Adrenal gland (tissue), 12 donors: ENCODE results near the gene PIRT. TPM values are rescaled to one million over a fixed set of nuclear protein-coding genes. Genes with fewer than 3 reads are reported as not detected.

Experiments used
- DNase-seq, 7 donors: peaks; one replicate each; pipeline ENCODE4 v3.0.0-alpha.2; 2019 to 2020
- H3K27ac ChIP-seq, 5 donors: fragments of 200-600 bp; sonication (generic) in 4 of 5; 1 replicate in 3 of 5; 2 replicates in 2 of 5; pipeline versions ENCODE4 v1.5.1 to v1.8.0; 2016 to 2020; ENCODE audit warnings: mild to moderate bottlenecking in 1 of 5
- H3K27me3 ChIP-seq: fragments of 200-600 bp; 2 replicates; pipeline ENCODE4 v1.8.0; 2021
- H3K36me3 ChIP-seq, 2 donors: fragments of 200-600 bp; replicated peaks in 1 of 2; 1 replicate in 1 of 2; 2 replicates in 1 of 2; pipeline versions ENCODE4 v1.5.1 to v1.8.0; 2018 to 2022
- H3K4me1 ChIP-seq, 2 donors: fragments of 200-600 bp; replicated peaks in 1 of 2; 1 replicate in 1 of 2; 2 replicates in 1 of 2; pipeline versions ENCODE4 v1.5.1 to v1.8.0; 2018 to 2021
- H3K4me3 ChIP-seq, 4 donors: fragments of 200-600 bp; sonication (generic) in 3 of 4; one replicate each; pipeline ENCODE4 v1.5.1; 2016 to 2018
- H3K9me3 ChIP-seq, 3 donors: fragments of 200-600 bp; sonication (generic) in 1 of 3; replicated peaks in 1 of 3; 1 replicate in 2 of 3; 2 replicates in 1 of 3; pipeline versions ENCODE4 v1.5.1 to v1.8.0; 2016 to 2021
- POLR2A ChIP-seq, 2 donors: fragments of 450-650 bp; IDR thresholded peaks; one replicate each; pipeline ENCODE4 v1.6.1; 2017; ENCODE audit warnings: antibody characterized with exemption in 2 of 2, mild to moderate bottlenecking in 2 of 2, moderate library complexity in 1 of 2
- WGBS, 4 donors: extraction: QIAGEN DNeasy Blood & Tissue Kit in 2 of 4; methylation state at CpG; one replicate each; pipeline versions ENCODE4 v1.1.5 to v1.1.7; 2013 to 2017; 5-methylcytosine and 5-hydroxymethylcytosine counted together
- intact Hi-C, 2 donors: fragments of 100-400 bp; cut with DNase I; formaldehyde crosslinking; loops; one replicate each; pipeline versions ENCODE4 v1.14.1 to v1.15.0; 2022 to 2023
- polyA plus RNA-seq, 3 donors: library from polyadenylated mRNA; stranded (reverse); fragments of 200-250 nt in 2 of 3; fragments of 350-450 nt in 1 of 3; fragmentation: Illumina TruSeq in 1 of 3; extraction: RNeasy Lipid Tissue Mini Kit (QIAGEN cat#74804) in 1 of 3; gene quantifications; one replicate each; pipeline ENCODE4 v1.2.3, GENCODE V29; 2013 to 2014
- small RNA-seq, 2 donors: library from RNA; depleted of rRNA; stranded (forward); fragments of <200 nt; gene quantifications; one replicate each; pipeline ENCODE3, GENCODE V24; 2016
- total RNA-seq, 9 donors: library from RNA; depleted of rRNA in 4 of 9; stranded (reverse); fragments of >200 nt in 4 of 9; fragments of 120-200 nt in 1 of 9; fragmentation: NEBNext Ultra II Directional in 1 of 9; extraction: Animal tissue kit (Norgen Biotek cat#: 25700) in 1 of 9; gene quantifications; one replicate each; pipeline versions ENCODE4 v1.1.0 to v1.2.4, GENCODE V29; 2013 to 2023
- TF ChIP-seq, protein P1 (sequence below), 6 experiments: fragments of 450-650 bp in 4 of 6; fragments of 200-600 bp in 2 of 6; sonication (generic) in 1 of 6; IDR thresholded peaks; 1 replicate in 5 of 6; 2 replicates in 1 of 6; pipeline versions ENCODE4 v1.5.1 to v1.8.0; 2016 to 2021; ENCODE audit warnings: antibody characterized with exemption in 6 of 6, mild to moderate bottlenecking in 2 of 6, moderate library complexity in 1 of 6
- donor health status: healthy with polysubstance abuse.
- donor health status: Bipolar disorder and iron deficiency.
- donor health status: DM: yes; HTN: yes; CAD: no.
- donor health status: DM: no; HTN: no; CAD: no.
- donor health status: DM: no; HTN: no; CAD: no.
- donor health status: DM: yes; HTN: yes; CAD: no.

PIRT gene
- total and polyA plus RNA-seq, 12 donors: 0.10 to 2.2 (median 0.61) TPM; not detected in 4

DNA sequence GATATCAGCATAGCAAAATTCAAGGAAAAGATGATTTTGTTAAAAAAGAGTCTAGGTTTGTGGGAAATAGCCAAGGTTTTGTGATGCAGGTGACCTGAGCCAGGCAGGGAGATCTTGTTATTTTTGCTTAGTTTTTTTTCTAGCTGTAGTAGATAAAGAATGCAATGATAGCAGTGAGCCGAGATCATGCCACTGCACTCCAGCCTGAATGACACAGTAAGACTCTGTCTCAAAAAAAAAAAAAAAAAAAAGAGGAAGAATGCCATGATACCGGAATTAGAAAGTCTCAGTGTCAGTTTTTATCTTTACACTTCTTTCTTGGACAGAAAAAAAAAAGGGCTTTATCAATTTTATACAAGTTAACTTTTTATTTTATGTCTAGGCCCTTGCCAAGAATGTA lies 61.5 kb downstream of the PIRT start:
- H3K9me3 ChIP-seq: no peaks in the 10 kb centered on the region
- no peak overlapping the region for H3K27ac ChIP-seq
- H3K4me3 ChIP-seq: no peak overlapping the region
- no peaks in the 10 kb centered on the region for H3K4me1 ChIP-seq
- TF ChIP-seq, protein P1, sequence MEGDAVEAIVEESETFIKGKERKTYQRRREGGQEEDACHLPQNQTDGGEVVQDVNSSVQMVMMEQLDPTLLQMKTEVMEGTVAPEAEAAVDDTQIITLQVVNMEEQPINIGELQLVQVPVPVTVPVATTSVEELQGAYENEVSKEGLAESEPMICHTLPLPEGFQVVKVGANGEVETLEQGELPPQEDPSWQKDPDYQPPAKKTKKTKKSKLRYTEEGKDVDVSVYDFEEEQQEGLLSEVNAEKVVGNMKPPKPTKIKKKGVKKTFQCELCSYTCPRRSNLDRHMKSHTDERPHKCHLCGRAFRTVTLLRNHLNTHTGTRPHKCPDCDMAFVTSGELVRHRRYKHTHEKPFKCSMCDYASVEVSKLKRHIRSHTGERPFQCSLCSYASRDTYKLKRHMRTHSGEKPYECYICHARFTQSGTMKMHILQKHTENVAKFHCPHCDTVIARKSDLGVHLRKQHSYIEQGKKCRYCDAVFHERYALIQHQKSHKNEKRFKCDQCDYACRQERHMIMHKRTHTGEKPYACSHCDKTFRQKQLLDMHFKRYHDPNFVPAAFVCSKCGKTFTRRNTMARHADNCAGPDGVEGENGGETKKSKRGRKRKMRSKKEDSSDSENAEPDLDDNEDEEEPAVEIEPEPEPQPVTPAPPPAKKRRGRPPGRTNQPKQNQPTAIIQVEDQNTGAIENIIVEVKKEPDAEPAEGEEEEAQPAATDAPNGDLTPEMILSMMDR (IDR thresholded peaks at IDR 0.05): no peak
- TF ChIP-seq POLR2A (IDR thresholded peaks at IDR 0.05): no peak
- no peaks in the 10 kb centered on the region for H3K27me3 ChIP-seq
- no peaks in the 10 kb centered on the region for H3K36me3 ChIP-seq
- 22 to 40% (median 29%) methylated on average over 2 of the region's 2 CpGs for WGBS, 4 donors
- intact Hi-C loops: no loop called here
- DNase-seq: peak in 1 of 7 donors; percentile 29

DNA sequence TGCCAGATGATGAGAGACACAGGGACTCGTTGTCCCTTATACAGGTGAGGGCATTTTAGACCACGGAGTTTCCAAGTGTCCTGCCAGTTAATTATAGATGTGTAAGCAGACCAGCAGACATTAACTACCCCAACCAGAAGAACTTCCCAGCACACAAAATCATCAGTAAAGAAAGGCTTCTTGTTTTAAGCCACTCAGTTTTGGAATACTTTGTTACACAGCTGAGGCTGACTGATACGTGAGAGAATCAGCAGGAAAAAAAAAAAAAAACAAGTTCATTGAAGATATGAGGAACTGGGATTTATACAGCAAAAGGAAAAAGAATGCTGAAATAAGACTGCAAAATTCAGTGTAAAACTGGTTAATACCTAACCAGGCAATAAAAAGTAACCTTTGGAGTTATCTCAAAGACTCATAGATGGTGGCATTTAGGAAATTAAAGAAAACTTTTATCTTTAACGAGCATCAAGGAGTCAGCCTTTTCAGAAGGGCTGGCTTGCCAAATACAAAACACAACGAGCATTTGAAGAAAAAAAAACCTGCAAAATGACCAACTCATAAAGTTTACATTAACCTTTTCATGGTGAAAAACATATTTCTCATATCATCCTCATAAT lies 62.0 kb downstream of the PIRT start:
- Histone ChIP-seq H3K27ac (no peak overlapping the region), H3K4me1 (no peaks in the 10 kb centered on the region), H3K9me3 (no peaks in the 10 kb centered on the region), H3K4me3 (no peak overlapping the region), H3K27me3 (no peaks in the 10 kb centered on the region), H3K36me3 (no peaks in the 10 kb centered on the region)
- TF ChIP-seq POLR2A (IDR thresholded peaks at IDR 0.05): no peak
- TF ChIP-seq, protein P1 (IDR thresholded peaks at IDR 0.05): no peak
- intact Hi-C loops: no loop called here
- DNase-seq: no peak
- 70 to 72% (median 72%) methylated on average over 5 of the region's 5 CpGs for WGBS, 4 donors

DNA sequence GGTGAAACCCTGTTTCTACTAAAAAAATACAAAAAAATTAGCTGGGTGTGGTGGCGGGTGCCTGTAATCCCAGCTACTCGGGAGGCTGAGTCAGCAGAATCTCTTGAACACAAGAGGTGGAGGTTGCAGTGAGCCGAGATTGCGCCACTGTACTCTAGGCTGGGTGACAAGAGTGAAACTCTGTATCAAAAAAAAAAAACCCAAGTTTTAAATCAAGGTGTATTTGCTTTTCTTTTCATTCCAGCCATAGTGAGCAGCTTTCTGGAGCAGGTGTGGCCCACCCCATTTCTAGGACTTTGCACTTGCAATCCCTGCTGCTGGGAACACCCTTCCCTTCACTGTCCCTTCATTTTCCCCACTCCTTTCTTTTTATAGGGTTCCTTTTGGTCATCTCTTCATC lies 62.8 kb downstream of the PIRT start:
- 92 to 97% (median 93%) methylated on average over 4 of the region's 4 CpGs for WGBS, 4 donors
- intact Hi-C loops: no loop called here
- H3K4me1 ChIP-seq: no peaks in the 10 kb centered on the region
- H3K27me3 ChIP-seq: no peaks in the 10 kb centered on the region
- TF ChIP-seq, protein P1 (IDR thresholded peaks at IDR 0.05): no peak
- TF ChIP-seq POLR2A (IDR thresholded peaks at IDR 0.05): no peak
- H3K9me3 ChIP-seq: no peaks in the 10 kb centered on the region
- no peaks in the 10 kb centered on the region for H3K36me3 ChIP-seq
- no peak overlapping the region for H3K4me3 ChIP-seq
- H3K27ac ChIP-seq: no peak overlapping the region
- no peak for DNase-seq

GRCh38 chr17:10773391-10773790 lies 64.5 kb downstream of the PIRT start:
- H3K4me3 ChIP-seq: no peak overlapping the region
- H3K27me3 ChIP-seq: no peaks in the 10 kb centered on the region
- intact Hi-C loops: no loop called here
- no peaks in the 10 kb centered on the region for H3K4me1 ChIP-seq
- no peak for DNase-seq
- H3K36me3 ChIP-seq: no peaks in the 10 kb centered on the region
- no peak overlapping the region for H3K27ac ChIP-seq
- no peak for TF ChIP-seq POLR2A (IDR thresholded peaks at IDR 0.05)
- TF ChIP-seq, protein P1 (IDR thresholded peaks at IDR 0.05): no peak
- no peaks in the 10 kb centered on the region for H3K9me3 ChIP-seq
- WGBS, 4 donors: 75 to 90% (median 77%) methylated on average over 2 of the region's 2 CpGs

Small RNA genes lying within 50 kb of the gene (small RNA-seq; reads per million reads assigned to genes)
- 0 reads per million in 2 donors for gene AC015908.2
- 0 reads per million in 2 donors for gene RNU6-1065P
- gene TMEM238L: 0 reads per million in 2 donors

Other genes with a start within 250 kb of the PIRT start
- gene MYH3, start 180.8 kb downstream of the PIRT start, total RNA-seq: 1 to 10 TPM in 3 of 9 donors, under 1 TPM in 5, not detected in 1; 0.43 to 2.3 (median 0.85) TPM
- 1 to 10 TPM in 2 of 3 donors, under 1 TPM in 1; 0.62 to 9.3 (median 3.9) TPM for gene MYH3, start 180.8 kb downstream of the PIRT start, polyA plus RNA-seq
- gene SCO1, start 140.6 kb downstream of the PIRT start, total RNA-seq: 10 to 100 TPM; 19.2 to 55.7 (median 35.3) TPM
- 10 to 100 TPM in 1 of 3 donors, 1 to 10 TPM in 2; 6.1 to 36.3 (median 7.9) TPM for gene SCO1, start 140.6 kb downstream of the PIRT start, polyA plus RNA-seq
- gene ADPRM, start 140.5 kb downstream of the PIRT start, total RNA-seq: 10 to 100 TPM in 2 of 9 donors, 1 to 10 TPM in 7; 3.8 to 12.1 (median 8.3) TPM
- 10 to 100 TPM in 1 of 3 donors, 1 to 10 TPM in 2; 7.5 to 11.1 (median 8.2) TPM for gene ADPRM, start 140.5 kb downstream of the PIRT start, polyA plus RNA-seq
- gene TMEM220, start 108.1 kb downstream of the PIRT start, total RNA-seq: 10 to 100 TPM; 10.3 to 33.2 (median 20.7) TPM
- 10 to 100 TPM; 20.8 to 27.6 (median 24.4) TPM for gene TMEM220, start 108.1 kb downstream of the PIRT start, polyA plus RNA-seq
- gene TMEM238L, start 34.0 kb downstream of the PIRT start, total RNA-seq: under 1 TPM in 1 of 9 donors, not detected in 8; 0.14 TPM
- gene TMEM238L, start 34.0 kb downstream of the PIRT start, polyA plus RNA-seq: under 1 TPM in 1 of 3 donors, not detected in 2; 0.07 TPM